ENCODE measurements around the gene ZNFX1. TPM values are rescaled to one million over a fixed set of nuclear protein-coding genes. Genes with fewer than 3 reads are reported as not detected.

The ZNFX1 gene
- total and polyA plus RNA-seq, 9 of the 15 experiments (the other 6 are each of a cell fraction or from before 2014, with no cell fraction given), result 3.8 to 13.8 (median 10.3) TPM

GRCh38 chr20:49219091-49219923 lies 58.5 kb downstream of the ZNFX1 start, which contains the start of gene DDX27 (continued):
- TF ChIP-seq CREM (IDR thresholded peaks at IDR 0.05; ENCODE audit: low read depth) (peak; percentile 99), ZNF232 (CRISPR knock-in tag; IDR thresholded peaks at IDR 0.05) (no peak), FOXJ3 (CRISPR knock-in tag; IDR thresholded peaks at IDR 0.05) (no peak), SIRT6 (IDR thresholded peaks at IDR 0.05; ENCODE audit: low read depth, low read length) (no peak), CAMTA2 (CRISPR knock-in tag; conservative IDR thresholded peaks at IDR 0.05) (no peak), JUND (IDR thresholded peaks at IDR 0.05; ENCODE audit: borderline replicate concordance, low read depth, low read length) (peak; percentile 72), JUND (tag; IDR thresholded peaks at IDR 0.05; ENCODE audit: borderline replicate concordance, low read depth, low read length) (peak; percentile 63; the same call in 2 of the 3 replicates), KAT2B (IDR thresholded peaks at IDR 0.05; ENCODE audit: low read depth, low read length) (no peak), KLF10 (CRISPR knock-in tag; IDR thresholded peaks at IDR 0.05) (no peak), CREB3L1 (IDR thresholded peaks at IDR 0.05; ENCODE audit: borderline replicate concordance, low read depth) (no peak), KAT7 (CRISPR knock-in tag; IDR thresholded peaks at IDR 0.05; ENCODE audit: borderline replicate concordance) (no peak), ZC3H8 (IDR thresholded peaks at IDR 0.05) (no peak), FOXM1 (IDR thresholded peaks at IDR 0.05; ENCODE audit: low read depth) (no peak), FOXM1 (CRISPR knock-in tag; IDR thresholded peaks at IDR 0.05; ENCODE audit: low read depth) (no peak), TFAM (CRISPR knock-in tag; conservative IDR thresholded peaks at IDR 0.05) (no peak), ZNF3 (CRISPR knock-in tag; IDR thresholded peaks at IDR 0.05) (no peak), TRIM25 (IDR thresholded peaks at IDR 0.05; ENCODE audit: borderline replicate concordance) (no peak), SRSF3 (IDR thresholded peaks at IDR 0.05; ENCODE audit: insufficient read depth, low read length) (no peak), THRB (CRISPR knock-in tag; conservative IDR thresholded peaks at IDR 0.05) (no peak), GABPB2 (CRISPR knock-in tag; conservative IDR thresholded peaks at IDR 0.05) (no peak), ZBTB8A (IDR thresholded peaks at IDR 0.05; ENCODE audit: partially characterized antibody) (no peak)
- TF ChIP-seq, protein P1, sequence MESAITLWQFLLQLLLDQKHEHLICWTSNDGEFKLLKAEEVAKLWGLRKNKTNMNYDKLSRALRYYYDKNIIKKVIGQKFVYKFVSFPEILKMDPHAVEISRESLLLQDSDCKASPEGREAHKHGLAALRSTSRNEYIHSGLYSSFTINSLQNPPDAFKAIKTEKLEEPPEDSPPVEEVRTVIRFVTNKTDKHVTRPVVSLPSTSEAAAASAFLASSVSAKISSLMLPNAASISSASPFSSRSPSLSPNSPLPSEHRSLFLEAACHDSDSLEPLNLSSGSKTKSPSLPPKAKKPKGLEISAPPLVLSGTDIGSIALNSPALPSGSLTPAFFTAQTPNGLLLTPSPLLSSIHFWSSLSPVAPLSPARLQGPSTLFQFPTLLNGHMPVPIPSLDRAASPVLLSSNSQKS (CRISPR knock-in tag; IDR thresholded peaks at IDR 0.05), result no peak
- TF ChIP-seq, protein P2, sequence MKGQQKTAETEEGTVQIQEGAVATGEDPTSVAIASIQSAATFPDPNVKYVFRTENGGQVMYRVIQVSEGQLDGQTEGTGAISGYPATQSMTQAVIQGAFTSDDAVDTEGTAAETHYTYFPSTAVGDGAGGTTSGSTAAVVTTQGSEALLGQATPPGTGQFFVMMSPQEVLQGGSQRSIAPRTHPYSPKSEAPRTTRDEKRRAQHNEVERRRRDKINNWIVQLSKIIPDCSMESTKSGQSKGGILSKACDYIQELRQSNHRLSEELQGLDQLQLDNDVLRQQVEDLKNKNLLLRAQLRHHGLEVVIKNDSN (CRISPR knock-in tag; IDR thresholded peaks at IDR 0.05), result no peak
